ENCODE results near the gene ARHGAP22.

DNA sequence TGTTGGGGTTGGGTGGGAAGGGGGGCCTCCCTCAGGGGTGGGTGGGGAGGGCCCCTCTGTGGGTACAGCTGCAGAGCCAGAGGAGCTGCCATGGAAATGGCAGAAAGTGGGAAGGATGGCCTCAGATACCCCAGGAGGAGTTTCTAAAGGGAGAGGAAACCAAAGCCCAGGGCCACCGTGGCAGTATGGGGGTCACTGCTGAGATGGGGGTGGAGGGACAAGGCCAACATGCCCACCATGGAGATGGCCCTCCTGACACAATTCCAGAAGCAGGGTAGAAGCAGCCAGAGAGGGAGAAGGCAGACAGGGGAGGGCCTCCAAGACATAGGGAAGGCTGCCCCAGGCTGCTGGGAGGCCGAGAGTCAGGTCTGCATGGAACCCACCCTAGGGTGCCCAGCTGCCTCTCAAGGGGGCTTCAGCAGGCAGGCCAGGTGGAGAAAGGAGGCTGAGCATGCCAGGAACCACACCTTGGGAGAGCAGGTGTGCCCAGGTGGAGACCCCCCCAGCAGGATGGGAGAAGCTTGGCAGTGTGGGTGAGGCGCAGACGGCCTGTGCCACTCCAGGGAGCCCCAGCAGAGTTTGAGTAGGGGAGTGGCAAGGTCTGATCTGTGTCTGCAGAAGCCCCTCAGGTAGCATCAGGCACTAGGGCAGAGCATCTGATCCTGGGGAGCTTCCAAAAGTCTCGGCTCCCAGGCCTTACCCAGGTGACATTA lies 146.8 kb downstream of the ARHGAP22 start:
- TF ChIP-seq, protein P1, sequence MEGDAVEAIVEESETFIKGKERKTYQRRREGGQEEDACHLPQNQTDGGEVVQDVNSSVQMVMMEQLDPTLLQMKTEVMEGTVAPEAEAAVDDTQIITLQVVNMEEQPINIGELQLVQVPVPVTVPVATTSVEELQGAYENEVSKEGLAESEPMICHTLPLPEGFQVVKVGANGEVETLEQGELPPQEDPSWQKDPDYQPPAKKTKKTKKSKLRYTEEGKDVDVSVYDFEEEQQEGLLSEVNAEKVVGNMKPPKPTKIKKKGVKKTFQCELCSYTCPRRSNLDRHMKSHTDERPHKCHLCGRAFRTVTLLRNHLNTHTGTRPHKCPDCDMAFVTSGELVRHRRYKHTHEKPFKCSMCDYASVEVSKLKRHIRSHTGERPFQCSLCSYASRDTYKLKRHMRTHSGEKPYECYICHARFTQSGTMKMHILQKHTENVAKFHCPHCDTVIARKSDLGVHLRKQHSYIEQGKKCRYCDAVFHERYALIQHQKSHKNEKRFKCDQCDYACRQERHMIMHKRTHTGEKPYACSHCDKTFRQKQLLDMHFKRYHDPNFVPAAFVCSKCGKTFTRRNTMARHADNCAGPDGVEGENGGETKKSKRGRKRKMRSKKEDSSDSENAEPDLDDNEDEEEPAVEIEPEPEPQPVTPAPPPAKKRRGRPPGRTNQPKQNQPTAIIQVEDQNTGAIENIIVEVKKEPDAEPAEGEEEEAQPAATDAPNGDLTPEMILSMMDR (IDR thresholded peaks at IDR 0.05) = no peak
- TF ChIP-seq POLR2AphosphoS5 (IDR thresholded peaks at IDR 0.05) (no peak), POLR2A (IDR thresholded peaks at IDR 0.05) (no peak)
